NCI-H748 (cell line): Measurements from ENCODE around the gene CDK9.

ENCODE experiments used
- DNase-seq: peaks from one replicate; lab custom pipeline; 2025; ENCODE audit not compliant: unreplicated experiment; lab: John Stamatoyannopoulos, UW

Gene CDK9

GRCh38 chr9:127802576-127803443, 17.0 kb downstream of the CDK9 start, which contains the start of gene FPGS:
Gene FPGS (plus strand): TSS chr9:127802882. CDS start chr9:127802925, 43 bp downstream.
- DNase-seq, result peak; percentile 92

- peak; percentile 33 for DNase-seq
Observed at GRCh38 chr9:127803507-127804352, 17.9 kb downstream of the CDK9 start.

- peak; percentile 50 for DNase-seq
Observed at GRCh38 chr9:127805620-127806019, 19.8 kb downstream of the CDK9 start.

- no peak for DNase-seq
Observed at GRCh38 chr9:127806871-127807270, 21.0 kb downstream of the CDK9 start.

- DNase-seq, result no peak
Observed at GRCh38 chr9:127808347-127809001, 22.6 kb downstream of the CDK9 start.

GRCh38 chr9:127809002-127809539, 23.2 kb downstream of the CDK9 start:
- no peak for DNase-seq

GRCh38 chr9:127809540-127810377, 23.9 kb downstream of the CDK9 start:
- DNase-seq, result no peak

- DNase-seq, result no peak
Observed at GRCh38 chr9:127810378-127811187, 24.7 kb downstream of the CDK9 start.

GRCh38 chr9:127812011-127812410, 26.2 kb downstream of the CDK9 start:
- DNase-seq, result no peak

- DNase-seq, result no peak
Observed at GRCh38 chr9:127812936-127813675, 27.3 kb downstream of the CDK9 start.

GRCh38 chr9:127813686-127814226, 27.9 kb downstream of the CDK9 start:
- no peak for DNase-seq

GRCh38 chr9:127814619-127815511, 29.0 kb downstream of the CDK9 start:
- DNase-seq, result no peak

GRCh38 chr9:127815512-127816361, 29.9 kb downstream of the CDK9 start:
- DNase-seq, result no peak

GRCh38 chr9:127816362-127816725, 30.5 kb downstream of the CDK9 start:
- DNase-seq, result no peak

GRCh38 chr9:127816728-127817127, 30.9 kb downstream of the CDK9 start:
- no peak for DNase-seq

GRCh38 chr9:127817881-127818434, 32.1 kb downstream of the CDK9 start:
- DNase-seq, result no peak
